WTC11 (cell line): ENCODE data around the gene BLOC1S1. TPM values are rescaled to one million over a fixed set of nuclear protein-coding genes. Genes with fewer than 3 reads are reported as not detected.

Experiments
- AR ChIP-seq: fragments of 250-450 bp; sonication (Bioruptor Pico); IDR thresholded peaks from 2 replicates; pipeline ENCODE4 v1.9.0; 2021; ENCODE audit warnings: mild to moderate bottlenecking
- ARID4B ChIP-seq: sonication (generic); formaldehyde crosslinking; IDR thresholded peaks from 2 replicates; pipeline ENCODE4 v1.8.0; 2023; ENCODE audit warnings: missing genetic modification reagents, mild to moderate bottlenecking, borderline replicate concordance
- E2F5 ChIP-seq: sonication (generic); formaldehyde crosslinking; IDR thresholded peaks from 2 replicates; pipeline ENCODE4 v1.8.1; 2022; ENCODE audit warnings: mild to moderate bottlenecking, moderate library complexity, missing genetic modification reagents
- GABPB1 ChIP-seq: sonication (generic); formaldehyde crosslinking; IDR thresholded peaks from 2 replicates; pipeline ENCODE4 v1.8.1; 2023; ENCODE audit warnings: mild to moderate bottlenecking, missing genetic modification reagents
- GTF2I ChIP-seq: fragments of 250-450 bp; sonication (Bioruptor Pico); conservative IDR thresholded peaks from 2 replicates; pipeline ENCODE4 v1.4.0; 2021; ENCODE audit warnings: mild to moderate bottlenecking
- JAZF1 ChIP-seq: fragments of 250-450 bp; sonication (Bioruptor Pico); IDR thresholded peaks from 2 replicates; pipeline ENCODE4 v1.9.0; 2021; ENCODE audit warnings: moderate library complexity, mild to moderate bottlenecking, inconsistent platforms
- MLX ChIP-seq: sonication (generic); formaldehyde crosslinking; IDR thresholded peaks from 2 replicates; pipeline ENCODE4 v1.8.1; 2023; ENCODE audit warnings: mild to moderate bottlenecking, missing genetic modification reagents, moderate library complexity
- NFE2L1 ChIP-seq: sonication (generic); formaldehyde crosslinking; IDR thresholded peaks from 2 replicates; pipeline ENCODE4 v1.8.1; 2023; ENCODE audit warnings: missing genetic modification reagents
- NR1H2 ChIP-seq: sonication (generic); formaldehyde crosslinking; IDR thresholded peaks from 2 replicates; pipeline ENCODE4 v1.9.0; 2021; ENCODE audit warnings: mild to moderate bottlenecking, moderate library complexity, missing genetic modification reagents
- NR3C1 ChIP-seq: sonication (generic); formaldehyde crosslinking; conservative IDR thresholded peaks from 2 replicates; pipeline ENCODE4 v1.8.1; 2023; ENCODE audit warnings: low read depth, mild to moderate bottlenecking, missing genetic modification reagents
- PREB ChIP-seq: sonication (generic); formaldehyde crosslinking; IDR thresholded peaks from 2 replicates; pipeline ENCODE4 v1.8.1; 2022; ENCODE audit warnings: mild to moderate bottlenecking, missing genetic modification reagents, moderate library complexity, borderline replicate concordance
- SMAD3 ChIP-seq: sonication (generic); formaldehyde crosslinking; IDR thresholded peaks from 2 replicates; pipeline ENCODE4 v1.8.0; 2022; ENCODE audit warnings: missing genetic modification reagents, mild to moderate bottlenecking, borderline replicate concordance
- SMAD4 ChIP-seq: sonication (generic); formaldehyde crosslinking; IDR thresholded peaks from 2 replicates; pipeline ENCODE4 v1.8.0; 2022; ENCODE audit warnings: mild to moderate bottlenecking, missing genetic modification reagents
- TEAD4 ChIP-seq: sonication (generic); formaldehyde crosslinking; IDR thresholded peaks from 2 replicates; pipeline ENCODE4 v1.8.0; 2022; ENCODE audit warnings: mild to moderate bottlenecking, missing genetic modification reagents
- TP53 ChIP-seq: sonication (generic); formaldehyde crosslinking; IDR thresholded peaks from 2 replicates; pipeline ENCODE4 v1.8.1; 2023; ENCODE audit warnings: mild to moderate bottlenecking, missing genetic modification reagents
- ZBTB43 ChIP-seq: sonication (generic); formaldehyde crosslinking; IDR thresholded peaks from 2 replicates; pipeline ENCODE4 v1.8.1; 2023; ENCODE audit warnings: mild to moderate bottlenecking, missing genetic modification reagents
- ZNF121 ChIP-seq: sonication (generic); formaldehyde crosslinking; IDR thresholded peaks from 2 replicates; pipeline ENCODE4 v1.8.0; 2023; ENCODE audit warnings: missing genetic modification reagents
- ZNF532 ChIP-seq: fragments of 250-450 bp; sonication (Bioruptor Pico); IDR thresholded peaks from 2 replicates; pipeline ENCODE4 v1.9.0; 2021; ENCODE audit warnings: mild to moderate bottlenecking, borderline replicate concordance
- ZSCAN18 ChIP-seq: fragments of 250-450 bp; sonication (Bioruptor Pico); IDR thresholded peaks from 2 replicates; pipeline ENCODE4 v2.1.2; 2022; ENCODE audit warnings: mild to moderate bottlenecking, moderate library complexity
- total RNA-seq: library from RNA; stranded (reverse); gene quantifications from 3 replicates; pipeline ENCODE4 v1.2.3, GENCODE V29; 2021

Gene BLOC1S1
- total RNA-seq, 1 experiment from 2014 or later = 81.9 TPM

- TF ChIP-seq ARID4B (CRISPR knock-in tag) (peak; percentile 73; the same call in 1 of the 2 replicates), NR1H2 (CRISPR knock-in tag) (no peak), E2F5 (CRISPR knock-in tag) (no peak; the same call in none of the 2 replicates), GTF2I (CRISPR knock-in tag) (no peak), ZBTB43 (CRISPR knock-in tag) (no peak), ZSCAN18 (CRISPR knock-in tag) (no peak), ZNF121 (CRISPR knock-in tag) (no peak), NR3C1 (CRISPR knock-in tag) (no peak), PREB (CRISPR knock-in tag) (no peak), SMAD3 (CRISPR knock-in tag) (0 out of 2 replicates have a peak, but pooled peaks have one; percentile 28), SMAD4 (no peak), GABPB1 (peak; percentile 22; the same call in 1 of the 2 replicates), JAZF1 (CRISPR knock-in tag) (no peak), TEAD4 (CRISPR knock-in tag) (no peak), MLX (CRISPR knock-in tag) (no peak), ZNF532 (no peak), NFE2L1 (CRISPR knock-in tag) (no peak), AR (CRISPR knock-in tag) (no peak), TP53 (CRISPR knock-in tag) (no peak)
Observed at GRCh38 chr12:55715833-55716581, at the start of gene BLOC1S1 (continued).
